Muscle of arm (tissue), 12 donors: Measurements from ENCODE around the gene NDUFA5. TPM values are rescaled to one million over a fixed set of nuclear protein-coding genes. Genes with fewer than 3 reads are reported as not detected.
"Not testable (repeated sequence)": the region's sequence is repeated elsewhere in the genome, so short reads cannot be mapped to it uniquely, and the experiment has no call there.

Source experiments
- DNase-seq: peaks from one replicate; pipeline ENCODE4 v3.0.0-alpha.2; 2013
- polyA plus RNA-seq, 12 donors: library from polyadenylated mRNA; unstranded; fragments of 120-200 nt; gene quantifications; one replicate each; pipeline ENCODE4 v1.2.1, GENCODE V29; 2013; ENCODE audit not compliant: insufficient read length in 12 of 12

The NDUFA5 gene
- polyA plus RNA-seq, 12 donors: 101 to 168 (median 135) TPM; not detected in 1

- DNase-seq: no peak
Measured at GRCh38 chr7:123570390-123571182, 13.0 kb upstream of the NDUFA5 start.

- DNase-seq: no peak
Measured at GRCh38 chr7:123569352-123570010, 11.9 kb upstream of the NDUFA5 start.

GRCh38 chr7:123562121-123562520 lies 4.5 kb upstream of the NDUFA5 start:
- DNase-seq: no peak

GRCh38 chr7:123558289-123558874 lies 764 bp upstream of the NDUFA5 start:
- no peak for DNase-seq

GRCh38 chr7:123557016-123557397 lies 611 bp downstream of the NDUFA5 start:
- peak; percentile 36 for DNase-seq

- no peak for DNase-seq
Measured at GRCh38 chr7:123555484-123555883, 2.1 kb downstream of the NDUFA5 start.

GRCh38 chr7:123553159-123553558 lies 4.5 kb downstream of the NDUFA5 start:
- DNase-seq: no peak

- no peak for DNase-seq
Measured at GRCh38 chr7:123552641-123553040, 5.0 kb downstream of the NDUFA5 start.

- not testable (repeated sequence) for DNase-seq
Measured at GRCh38 chr7:123552134-123552533, 5.5 kb downstream of the NDUFA5 start.

- DNase-seq: no peak
Measured at GRCh38 chr7:123548406-123548805, 9.2 kb downstream of the NDUFA5 start.

GRCh38 chr7:123539871-123540270 lies 17.7 kb downstream of the NDUFA5 start:
- no peak for DNase-seq

- no peak for DNase-seq
Measured at GRCh38 chr7:123538897-123539296, 18.7 kb downstream of the NDUFA5 start.

GRCh38 chr7:123538189-123538714 lies 19.4 kb downstream of the NDUFA5 start:
- no peak for DNase-seq

- no peak for DNase-seq
Measured at GRCh38 chr7:123537026-123537642, 20.5 kb downstream of the NDUFA5 start.

GRCh38 chr7:123535517-123535916 lies 22.1 kb downstream of the NDUFA5 start:
- DNase-seq: no peak

- peak; percentile 96 for DNase-seq
Measured at GRCh38 chr7:123534383-123535260, 23.0 kb downstream of the NDUFA5 start, which contains the start of gene IQUB. Gene IQUB, minus strand, starts transcription at chr7:123534595. Its CDS starts 22,255 bp downstream, at chr7:123512340.

- no peak for DNase-seq
Measured at GRCh38 chr7:123533929-123534382, 23.7 kb downstream of the NDUFA5 start.

- DNase-seq: no peak
Measured at GRCh38 chr7:123533553-123533917, 24.1 kb downstream of the NDUFA5 start.

- DNase-seq: not testable (repeated sequence)
Measured at GRCh38 chr7:123532788-123533552, 24.6 kb downstream of the NDUFA5 start.

- not testable (repeated sequence) for DNase-seq
Measured at GRCh38 chr7:123532343-123532742, 25.3 kb downstream of the NDUFA5 start.
